Ishikawa (cell line): ENCODE data around the gene PDE11A.

Experiments used
- CEBPB ChIP-seq: IDR thresholded peaks from 2 replicates; pipeline ENCODE4 v1.6.1; 2012
- CREB1 ChIP-seq: IDR thresholded peaks from 2 replicates; pipeline ENCODE4 v1.6.1; 2012; ENCODE audit warnings: low read depth
- EGR1 ChIP-seq: IDR thresholded peaks from 2 replicates; pipeline ENCODE4 v1.6.1; 2012
- EP300 ChIP-seq: IDR thresholded peaks from 2 replicates; pipeline ENCODE4 v1.6.1; 2012; ENCODE audit warnings: borderline replicate concordance
- FOXM1 ChIP-seq: IDR thresholded peaks from 2 replicates; pipeline ENCODE4 v1.6.1; 2012; ENCODE audit warnings: low read depth, borderline replicate concordance
- MAX ChIP-seq: IDR thresholded peaks from 2 replicates; pipeline ENCODE4 v1.6.1; 2012
- NFIC ChIP-seq: IDR thresholded peaks from 2 replicates; pipeline ENCODE4 v1.6.1; 2012
- RAD21 ChIP-seq: IDR thresholded peaks from 2 replicates; pipeline ENCODE4 v1.6.1; 2012; ENCODE audit warnings: low read depth
- REST ChIP-seq: IDR thresholded peaks from 2 replicates; pipeline ENCODE4 v1.6.1; 2012; ENCODE audit warnings: low read depth, mild to moderate bottlenecking
- TAF1 ChIP-seq: IDR thresholded peaks from 2 replicates; pipeline ENCODE4 v1.6.1; 2012; ENCODE audit warnings: low read depth, mild to moderate bottlenecking
- TCF12 ChIP-seq: IDR thresholded peaks from 2 replicates; pipeline ENCODE4 v1.6.1; 2012; ENCODE audit warnings: low read depth
- TEAD4 ChIP-seq: IDR thresholded peaks from 2 replicates; pipeline ENCODE4 v1.6.1; 2012
- USF1 ChIP-seq: IDR thresholded peaks from 2 replicates; pipeline ENCODE4 v1.6.1; 2012
- YY1 ChIP-seq: IDR thresholded peaks from 2 replicates; pipeline ENCODE4 v1.6.1; 2012; ENCODE audit warnings: low read depth
- ZBTB7A ChIP-seq: IDR thresholded peaks from 2 replicates; pipeline ENCODE4 v1.6.1; 2012; ENCODE audit warnings: low read depth

Gene PDE11A

GRCh38 chr2:177740700-177741099 is 331.9 kb downstream of the PDE11A start:
- TF ChIP-seq RAD21 = no peak
- no peak for TF ChIP-seq MAX
- no peak for TF ChIP-seq EP300
- TF ChIP-seq CREB1 = no peak
- no peak for TF ChIP-seq NFIC
- TF ChIP-seq TAF1 = no peak
- no peak for TF ChIP-seq YY1

GRCh38 chr2:177738461-177739235 is 333.9 kb downstream of the PDE11A start:
- TF ChIP-seq EP300 (no peak), TCF12 (no peak), FOXM1 (no peak), TEAD4 (no peak), REST (no peak), NFIC (no peak), RAD21 (no peak), CEBPB (no peak), TAF1 (no peak), USF1 (no peak), MAX (no peak), YY1 (no peak), CREB1 (no peak), EGR1 (no peak), ZBTB7A (no peak)

- no peak for TF ChIP-seq TAF1
Measured at GRCh38 chr2:177735318-177735803, 337.2 kb downstream of the PDE11A start.

GRCh38 chr2:177733322-177733855 is 339.2 kb downstream of the PDE11A start:
- TF ChIP-seq NFIC = no peak
- no peak for TF ChIP-seq USF1
- TF ChIP-seq TEAD4 = no peak
- no peak for TF ChIP-seq EGR1
- TF ChIP-seq CEBPB = no peak
- TF ChIP-seq TCF12 = no peak
- no peak for TF ChIP-seq YY1
- TF ChIP-seq REST = no peak
- no peak for TF ChIP-seq CREB1

GRCh38 chr2:177731384-177731783 is 341.2 kb downstream of the PDE11A start:
- TF ChIP-seq YY1 = no peak
- TF ChIP-seq TCF12 = no peak
- TF ChIP-seq RAD21 = no peak
- TF ChIP-seq TAF1 = no peak
- TF ChIP-seq MAX = no peak
- no peak for TF ChIP-seq EP300
- TF ChIP-seq ZBTB7A = no peak
- TF ChIP-seq EGR1 = no peak
- no peak for TF ChIP-seq REST
- no peak for TF ChIP-seq USF1
- no peak for TF ChIP-seq TEAD4
- no peak for TF ChIP-seq NFIC
- no peak for TF ChIP-seq CEBPB
- no peak for TF ChIP-seq CREB1
